Thyroid gland (tissue), 4 donors: ENCODE data around the gene SMC3.

Experiments used
- CTCF ChIP-seq, 6 experiments: fragments of 200-600 bp in 3 of 6; fragments of 450-650 bp in 3 of 6; sonication (generic) in 3 of 6; IDR thresholded peaks; one replicate each; pipeline ENCODE4 v1.5.1; 2016 to 2019; ENCODE audit warnings: antibody characterized with exemption in 6 of 6, mild to moderate bottlenecking in 2 of 6, inconsistent platforms in 1 of 6, moderate library complexity in 1 of 6
- POLR2A ChIP-seq, 2 donors: fragments of 450-650 bp; IDR thresholded peaks; one replicate each; pipeline ENCODE4 v1.6.1; 2017; ENCODE audit warnings: antibody characterized with exemption in 2 of 2, mild to moderate bottlenecking in 2 of 2, moderate library complexity in 1 of 2

DNA sequence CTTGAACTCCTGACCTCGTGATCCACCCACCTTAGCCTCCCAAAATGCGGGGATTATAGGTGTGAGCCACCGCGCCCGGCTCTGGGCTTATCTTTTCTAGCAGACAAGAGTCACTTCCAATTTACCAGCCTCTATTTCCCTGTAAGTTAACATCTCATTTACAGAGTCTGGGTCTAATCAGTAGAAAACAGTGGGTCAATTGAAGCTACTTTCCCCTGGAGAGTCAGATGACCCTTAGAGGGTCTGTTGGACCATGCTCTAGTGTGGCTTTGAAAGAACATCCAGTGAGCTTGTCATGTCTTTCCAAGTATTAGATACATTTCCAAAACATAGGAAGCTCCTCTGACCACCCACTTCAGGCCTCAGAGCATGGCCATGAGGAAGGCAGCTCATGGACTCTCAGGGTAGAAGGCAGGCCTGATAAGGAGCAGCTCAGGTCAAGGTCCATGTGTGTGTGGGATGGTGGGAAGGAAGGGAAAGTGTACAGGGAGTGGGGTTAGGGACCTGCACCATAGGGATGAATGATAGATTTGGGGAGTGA lies 49.1 kb downstream of the SMC3 start:
- TF ChIP-seq CTCF (IDR thresholded peaks at IDR 0.05) (no peak), POLR2A (IDR thresholded peaks at IDR 0.05) (no peak)
